Gastrocnemius medialis (tissue), 4 donors: ENCODE results near the gene FAM133A.

Experiments used
- POLR2A ChIP-seq, 2 donors: fragments of 450-650 bp; IDR thresholded peaks; one replicate each; pipeline ENCODE4 v1.6.1; 2017; ENCODE audit warnings: antibody characterized with exemption in 2 of 2, mild to moderate bottlenecking in 2 of 2, moderate library complexity in 2 of 2
- TF ChIP-seq, protein P1 (sequence below), 5 experiments: fragments of 450-650 bp in 3 of 5; fragments of 200-600 bp in 2 of 5; sonication (generic) in 2 of 5; IDR thresholded peaks in 4 of 5; conservative IDR thresholded peaks in 1 of 5; 1 replicate in 4 of 5; 2 replicates in 1 of 5; pipeline ENCODE4 v1.5.1; 2016 to 2019; ENCODE audit warnings: antibody characterized with exemption in 5 of 5, mild to moderate bottlenecking in 3 of 5, moderate library complexity in 3 of 5

GRCh38 chrX:93695981-93696380, 22.0 kb downstream of the FAM133A start:
- TF ChIP-seq, protein P1, sequence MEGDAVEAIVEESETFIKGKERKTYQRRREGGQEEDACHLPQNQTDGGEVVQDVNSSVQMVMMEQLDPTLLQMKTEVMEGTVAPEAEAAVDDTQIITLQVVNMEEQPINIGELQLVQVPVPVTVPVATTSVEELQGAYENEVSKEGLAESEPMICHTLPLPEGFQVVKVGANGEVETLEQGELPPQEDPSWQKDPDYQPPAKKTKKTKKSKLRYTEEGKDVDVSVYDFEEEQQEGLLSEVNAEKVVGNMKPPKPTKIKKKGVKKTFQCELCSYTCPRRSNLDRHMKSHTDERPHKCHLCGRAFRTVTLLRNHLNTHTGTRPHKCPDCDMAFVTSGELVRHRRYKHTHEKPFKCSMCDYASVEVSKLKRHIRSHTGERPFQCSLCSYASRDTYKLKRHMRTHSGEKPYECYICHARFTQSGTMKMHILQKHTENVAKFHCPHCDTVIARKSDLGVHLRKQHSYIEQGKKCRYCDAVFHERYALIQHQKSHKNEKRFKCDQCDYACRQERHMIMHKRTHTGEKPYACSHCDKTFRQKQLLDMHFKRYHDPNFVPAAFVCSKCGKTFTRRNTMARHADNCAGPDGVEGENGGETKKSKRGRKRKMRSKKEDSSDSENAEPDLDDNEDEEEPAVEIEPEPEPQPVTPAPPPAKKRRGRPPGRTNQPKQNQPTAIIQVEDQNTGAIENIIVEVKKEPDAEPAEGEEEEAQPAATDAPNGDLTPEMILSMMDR (IDR thresholded peaks at IDR 0.05 in 4 of 5, conservative IDR thresholded peaks at IDR 0.05 in 1 of 5) = no peak
- TF ChIP-seq POLR2A (IDR thresholded peaks at IDR 0.05) = no peak
